ENCODE measurements around the gene IQCB1. TPM values are rescaled to one million over a fixed set of nuclear protein-coding genes. Genes with fewer than 3 reads are reported as not detected.

Gene IQCB1
- total RNA-seq, 2 experiments from 2014 or later, result 35.3 to 39.1 TPM

DNA sequence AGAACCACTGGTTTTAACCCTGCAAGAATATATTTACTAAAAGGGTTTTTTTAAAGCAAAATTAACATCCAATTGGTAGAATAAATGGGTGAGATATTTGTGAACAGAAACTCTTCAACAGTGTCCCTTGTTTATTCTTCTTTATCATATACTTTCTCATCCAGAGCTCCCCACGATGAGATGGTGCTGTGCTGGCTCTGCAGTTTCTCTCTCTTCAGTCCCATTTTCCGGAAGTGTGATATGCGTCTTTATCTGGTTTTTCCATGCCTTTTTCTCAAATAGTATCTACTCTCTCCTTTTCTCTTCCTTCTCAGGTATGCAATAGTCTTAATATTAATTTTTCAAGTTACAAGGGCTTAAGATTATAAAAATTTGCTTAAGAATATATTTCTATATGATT lies 1.6 kb upstream of the IQCB1 start:
- Mint-ChIP-seq H3K36me3 (ENCODE audit: low read depth) (peaks cover 32% of the 10 kb centered on the region), H3K27me3 (no peaks in the 10 kb centered on the region), H3K4me3 (peak overlapping the region; percentile 83), H3K9me3 (no peaks in the 10 kb centered on the region), H3K4me1 (peaks cover 49% of the 10 kb centered on the region), H3K27ac (no peak overlapping the region)
- DNase-seq, result no peak
- POLR2A ChIA-PET, result interaction anchor here (0.8 to 5.2 kb wide), 3 partner anchors 177 to 290 kb away, joined by 3 to 27 read pairs (median 15); partner anchors contain the start of genes HCLS1 and POLQ
- CTCF ChIA-PET, result interaction anchor here (0.7 kb wide), 1 partner anchor 422 kb away, joined by 3 read pairs; no protein-coding TSS in a partner anchor

DNA sequence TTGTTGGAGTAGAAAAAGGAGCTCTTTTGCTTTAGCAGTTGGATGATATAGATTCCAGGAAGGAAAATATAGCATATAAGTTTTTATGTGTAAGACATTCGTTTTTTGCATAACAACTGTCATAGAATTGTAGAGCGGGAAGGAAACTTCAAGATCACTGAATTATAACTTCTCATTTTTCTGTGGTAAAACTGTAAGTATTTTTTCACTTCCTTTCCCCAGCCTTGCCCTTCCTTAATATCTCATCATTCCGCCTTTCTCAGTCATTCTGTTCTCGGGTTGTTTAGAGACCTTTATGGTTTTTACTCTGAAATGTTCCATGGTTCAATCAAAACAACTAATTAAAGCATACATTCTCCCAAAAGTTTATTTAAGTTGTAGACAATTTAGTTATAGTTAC lies 1.2 kb upstream of the IQCB1 start:
- H3K4me3 Mint-ChIP-seq, result peak overlapping the region; percentile 83
- ChIA-PET POLR2A (interaction anchor here (0.8 to 5.2 kb wide), 4 partner anchors 176 to 1741 kb away, joined by 3 to 27 read pairs (median 10); partner anchors contain the start of genes HCLS1 and POLQ), CTCF (interaction anchor here (0.7 kb wide), 1 partner anchor 423 kb away, joined by 3 read pairs; no protein-coding TSS in a partner anchor)
- H3K27me3 Mint-ChIP-seq, result no peaks in the 10 kb centered on the region
- H3K4me1 Mint-ChIP-seq, result peaks cover 51% of the 10 kb centered on the region
- H3K27ac Mint-ChIP-seq, result peak overlapping the region; percentile 76
- no peaks in the 10 kb centered on the region for H3K9me3 Mint-ChIP-seq
- DNase-seq, result no peak
- peaks cover 35% of the 10 kb centered on the region for H3K36me3 Mint-ChIP-seq (ENCODE audit: low read depth)

DNA sequence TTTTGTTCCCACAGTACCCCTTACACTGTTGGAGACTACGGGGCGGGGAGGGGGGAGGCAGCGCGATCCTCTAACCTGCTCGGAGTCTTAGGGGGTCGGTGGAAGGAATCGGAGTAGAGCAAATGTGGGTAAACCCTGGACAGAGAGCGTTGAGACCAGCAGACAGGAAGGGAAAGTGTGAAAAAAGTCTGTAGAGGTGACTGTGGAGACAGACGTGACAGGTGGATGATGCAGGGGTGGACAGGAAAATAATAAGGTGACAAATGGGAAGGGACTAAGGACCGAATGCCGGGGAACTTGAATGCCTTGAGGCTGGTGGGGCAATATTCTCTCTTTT lies 573 bp upstream of the IQCB1 start:
- Mint-ChIP-seq H3K36me3 (ENCODE audit: low read depth) (peaks cover 36% of the 10 kb centered on the region), H3K4me1 (peaks cover 55% of the 10 kb centered on the region), H3K9me3 (no peaks in the 10 kb centered on the region), H3K27ac (peak overlapping the region; percentile 76), H3K4me3 (peak overlapping the region; percentile 83), H3K27me3 (no peaks in the 10 kb centered on the region)
- ChIA-PET POLR2A (interaction anchor here (0.8 to 5.2 kb wide), 19 partner anchors 9 to 1740 kb away, joined by 3 to 27 read pairs (median 5); partner anchors contain the start of genes GOLGB1, HCLS1 and POLQ), CTCF (no interaction called here)
- no peak for DNase-seq

DNA sequence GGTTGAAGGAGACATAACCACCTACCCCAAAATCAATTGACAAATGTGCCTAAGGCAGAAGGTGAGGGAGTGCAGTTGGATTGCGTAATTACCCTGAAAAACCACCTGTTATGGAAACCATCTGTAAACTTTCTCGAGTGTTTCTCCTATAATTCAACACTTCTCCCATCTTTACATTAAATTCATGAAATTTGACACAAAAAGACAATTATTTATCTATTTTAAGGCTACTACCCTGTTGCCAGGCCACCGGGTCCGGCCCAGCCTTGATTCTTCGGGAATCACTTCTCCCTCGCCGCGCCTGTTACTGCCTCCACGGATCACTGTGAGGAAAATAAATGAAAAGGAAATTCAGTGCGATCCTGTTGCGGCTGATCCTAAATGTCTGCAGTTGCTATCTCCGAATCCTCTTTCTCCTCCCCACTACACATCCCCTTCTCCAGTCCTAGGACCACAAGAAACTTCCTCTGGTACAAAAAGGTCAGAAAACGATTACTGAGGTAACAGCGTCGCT lies 646 bp downstream of the IQCB1 start:
- peak overlapping the region; percentile 83 for H3K4me3 Mint-ChIP-seq
- ChIA-PET POLR2A (interaction anchor here (0.6 to 5.2 kb wide), 14 partner anchors 10 to 860 kb away, joined by 3 to 27 read pairs (median 6); partner anchors contain the start of genes GOLGB1, HCLS1 and POLQ), CTCF (no interaction called here)
- H3K36me3 Mint-ChIP-seq (ENCODE audit: low read depth), result peaks cover 41% of the 10 kb centered on the region
- H3K27me3 Mint-ChIP-seq, result no peaks in the 10 kb centered on the region
- H3K9me3 Mint-ChIP-seq, result no peaks in the 10 kb centered on the region
- peak overlapping the region; percentile 76 for H3K27ac Mint-ChIP-seq
- no peak for DNase-seq
- H3K4me1 Mint-ChIP-seq, result peaks cover 59% of the 10 kb centered on the region

DNA sequence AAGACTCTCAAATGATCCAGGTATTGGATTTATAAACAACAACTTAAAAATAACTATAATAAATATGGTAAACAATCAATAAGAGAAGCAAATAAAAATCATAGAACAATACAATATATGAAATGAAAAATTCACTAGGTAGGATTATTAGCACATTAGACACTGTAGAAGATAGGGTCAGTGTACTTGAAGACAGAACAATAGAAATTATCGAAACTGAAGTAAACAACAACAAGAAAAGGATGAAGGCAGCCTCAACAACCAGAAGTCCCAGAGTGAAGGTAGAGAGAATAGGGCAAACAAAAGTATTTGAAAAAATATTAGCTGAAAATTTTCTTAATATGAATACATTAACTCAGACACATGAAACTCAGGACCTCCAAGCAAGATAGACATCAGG lies 11.9 kb downstream of the IQCB1 start:
- H3K27ac Mint-ChIP-seq, result no peak overlapping the region

DNA sequence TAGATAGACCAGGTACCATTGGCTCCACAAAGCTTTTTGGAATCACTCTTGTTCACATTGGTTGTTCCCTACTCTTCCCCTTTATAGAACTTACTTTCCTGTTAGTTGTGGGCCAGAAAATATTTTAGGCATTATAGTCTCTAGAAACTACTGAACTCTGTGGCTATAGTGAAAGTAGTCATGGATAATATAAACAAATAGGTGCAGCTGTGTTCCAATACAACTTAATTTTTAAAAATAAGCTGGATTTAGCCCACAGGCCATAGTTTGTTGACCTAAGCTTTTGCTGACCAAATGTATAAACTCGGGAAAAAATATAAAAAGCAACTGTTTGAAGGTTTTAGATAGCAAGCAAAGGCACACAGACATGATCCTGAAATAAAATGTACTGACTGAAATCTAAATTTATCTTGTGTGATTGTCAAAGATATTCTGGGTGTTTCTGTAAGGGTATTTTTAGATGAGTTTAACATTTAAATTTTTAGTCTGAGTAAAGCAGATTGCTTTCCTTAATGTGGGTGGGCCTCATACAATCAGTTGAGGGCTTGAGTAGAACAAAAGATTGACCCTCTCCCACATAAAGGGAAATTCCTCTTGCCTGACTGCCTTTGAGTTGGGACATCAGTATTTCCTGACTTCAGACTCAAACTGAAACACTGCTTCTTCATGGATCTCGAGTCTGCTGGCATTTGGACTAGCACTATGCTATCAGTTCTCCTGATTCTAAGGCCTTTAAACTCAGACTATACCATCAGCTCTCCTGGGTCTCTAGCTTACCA lies 13.2 kb downstream of the IQCB1 start:
- POLR2A ChIA-PET, result interaction anchor here (0.5 to 1.1 kb wide), 2 partner anchors 13 to 254 kb away, joined by 4 to 5 read pairs; partner anchors contain the start of genes EAF2 and IQCB1
- CTCF ChIA-PET, result no interaction called here

More for the DNA sequence above, 11.9 kb downstream of the IQCB1 start:
- ChIA-PET POLR2A (no interaction called here), CTCF (no interaction called here)
- Mint-ChIP-seq H3K4me3 (no peak overlapping the region), H3K27me3 (no peaks in the 10 kb centered on the region), H3K36me3 (ENCODE audit: low read depth) (peaks cover 87% of the 10 kb centered on the region), H3K4me1 (peaks cover 12% of the 10 kb centered on the region), H3K9me3 (peaks cover 16% of the 10 kb centered on the region)
- DNase-seq, result no peak

DNA sequence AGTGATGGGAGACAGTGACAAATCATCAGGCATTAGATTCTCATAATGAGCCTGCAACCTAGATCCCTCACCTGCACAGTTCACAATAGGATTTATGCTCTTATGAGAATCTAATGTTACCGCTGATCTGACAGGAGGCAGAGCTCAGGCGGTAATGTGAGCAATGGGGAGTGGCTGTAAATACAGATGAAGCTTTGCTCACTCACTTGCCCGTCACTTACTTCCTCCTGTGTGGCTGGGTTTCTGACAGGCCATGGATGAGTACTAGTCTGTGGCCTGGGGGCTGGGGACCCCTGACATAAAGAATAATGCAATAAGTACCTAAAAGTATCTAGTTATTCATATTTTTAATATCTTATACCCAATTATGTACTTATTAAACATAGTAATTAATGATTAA lies 15.6 kb downstream of the IQCB1 start:
- CTCF ChIA-PET, result no interaction called here
- no peak for DNase-seq

More for the DNA sequence above, 13.2 kb downstream of the IQCB1 start:
- Mint-ChIP-seq H3K27me3 (no peaks in the 10 kb centered on the region), H3K27ac (no peak overlapping the region), H3K9me3 (peaks cover 19% of the 10 kb centered on the region), H3K4me3 (no peak overlapping the region), H3K36me3 (ENCODE audit: low read depth) (peaks cover 85% of the 10 kb centered on the region), H3K4me1 (peaks cover 22% of the 10 kb centered on the region)
- DNase-seq, result no peak

DNA sequence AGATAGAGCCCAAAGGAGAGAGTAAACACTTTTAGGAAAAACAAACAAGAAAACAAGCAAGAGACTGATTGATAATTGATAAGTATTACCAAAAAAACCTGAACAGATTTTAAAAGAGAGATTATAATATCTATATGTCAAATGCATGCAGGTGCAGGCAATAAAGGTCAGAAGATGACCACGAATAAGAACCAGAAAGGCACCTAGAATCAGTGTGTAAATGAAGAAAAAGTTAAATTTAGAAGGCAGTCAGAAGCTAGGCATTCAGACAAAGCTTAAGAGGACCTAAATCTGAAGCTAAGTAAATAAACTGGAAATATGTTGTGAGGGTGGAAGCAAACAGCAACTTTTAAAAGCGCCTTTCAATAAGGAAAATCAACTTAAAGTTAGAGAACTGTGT lies 16.3 kb downstream of the IQCB1 start:
- H3K4me1 Mint-ChIP-seq, result peaks cover 31% of the 10 kb centered on the region
- no peak overlapping the region for H3K27ac Mint-ChIP-seq
- POLR2A ChIA-PET, result interaction anchor here (0.8 kb wide), 1 partner anchor 16 kb away, joined by 3 read pairs; no protein-coding TSS in a partner anchor
- H3K9me3 Mint-ChIP-seq, result peaks cover 26% of the 10 kb centered on the region
- H3K4me3 Mint-ChIP-seq, result no peak overlapping the region
- DNase-seq, result no peak
- H3K27me3 Mint-ChIP-seq, result no peaks in the 10 kb centered on the region
- peaks cover 85% of the 10 kb centered on the region for H3K36me3 Mint-ChIP-seq (ENCODE audit: low read depth)
- CTCF ChIA-PET, result no interaction called here

More for the DNA sequence above, 15.6 kb downstream of the IQCB1 start:
- POLR2A ChIA-PET, result interaction anchor here (0.8 kb wide), 1 partner anchor 15 kb away, joined by 3 read pairs; no protein-coding TSS in a partner anchor
- Mint-ChIP-seq H3K27ac (no peak overlapping the region), H3K27me3 (no peaks in the 10 kb centered on the region), H3K9me3 (peaks cover 28% of the 10 kb centered on the region), H3K36me3 (ENCODE audit: low read depth) (peaks cover 85% of the 10 kb centered on the region), H3K4me1 (peaks cover 27% of the 10 kb centered on the region), H3K4me3 (no peak overlapping the region)

DNA sequence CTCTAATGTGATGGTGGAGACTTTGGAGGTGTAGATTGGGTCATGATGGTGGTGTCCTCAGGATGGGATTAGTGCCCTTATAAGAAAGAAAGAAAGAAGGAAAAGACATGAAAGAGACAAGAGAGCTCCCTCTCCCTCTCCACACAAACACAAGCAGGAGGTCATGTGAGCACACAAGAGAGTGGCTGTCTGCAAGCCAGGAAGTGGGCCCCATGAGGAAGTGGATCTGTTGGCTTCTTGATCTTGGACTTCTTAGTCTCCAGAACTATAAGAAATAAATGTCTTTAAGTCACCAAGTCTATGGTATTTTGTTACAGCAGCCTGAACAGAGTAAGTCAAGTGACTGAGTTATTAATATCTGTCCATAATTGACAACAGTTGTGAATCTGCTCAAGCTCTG lies 17.1 kb downstream of the IQCB1 start:
- H3K4me1 Mint-ChIP-seq, result peaks cover 31% of the 10 kb centered on the region
- H3K36me3 Mint-ChIP-seq (ENCODE audit: low read depth), result peaks cover 82% of the 10 kb centered on the region
- H3K9me3 Mint-ChIP-seq, result peaks cover 19% of the 10 kb centered on the region
- no peak overlapping the region for H3K4me3 Mint-ChIP-seq
- CTCF ChIA-PET, result no interaction called here
- peak overlapping the region; percentile 3 for H3K27ac Mint-ChIP-seq
- POLR2A ChIA-PET, result no interaction called here
- no peak for DNase-seq
- no peaks in the 10 kb centered on the region for H3K27me3 Mint-ChIP-seq

DNA sequence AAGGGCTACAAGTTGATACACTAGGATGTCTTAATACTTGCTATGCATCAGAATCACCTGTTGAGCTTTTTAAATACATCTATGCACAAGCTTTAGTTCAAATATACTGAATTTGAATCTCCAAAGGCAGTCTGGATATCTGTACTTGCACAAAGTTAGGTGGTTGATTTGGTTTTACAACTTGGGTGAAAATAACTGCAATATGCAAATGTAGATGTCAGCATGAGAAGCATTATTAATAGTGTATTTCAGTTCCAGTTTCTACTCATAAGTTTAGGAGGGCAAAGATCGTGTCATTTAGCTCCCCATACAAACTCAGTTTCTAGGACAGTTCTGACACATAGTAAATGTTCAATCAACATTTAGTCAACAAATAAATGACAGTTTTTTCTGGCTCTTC lies 25.6 kb downstream of the IQCB1 start:
- peaks cover 10% of the 10 kb centered on the region for H3K4me1 Mint-ChIP-seq
- H3K27me3 Mint-ChIP-seq, result no peaks in the 10 kb centered on the region
- H3K27ac Mint-ChIP-seq, result no peak overlapping the region
- no peak overlapping the region for H3K4me3 Mint-ChIP-seq
- no peak for DNase-seq
- no peaks in the 10 kb centered on the region for H3K9me3 Mint-ChIP-seq
- ChIA-PET CTCF (interaction anchor here (1.1 kb wide), 1 partner anchor 262 kb away, joined by 3 read pairs; no protein-coding TSS in a partner anchor), POLR2A (interaction anchor here (1.4 kb wide), 1 partner anchor 26 kb away, joined by 3 read pairs; the partner anchor contains the start of genes EAF2 and IQCB1)
- peaks cover 67% of the 10 kb centered on the region for H3K36me3 Mint-ChIP-seq (ENCODE audit: low read depth)

DNA sequence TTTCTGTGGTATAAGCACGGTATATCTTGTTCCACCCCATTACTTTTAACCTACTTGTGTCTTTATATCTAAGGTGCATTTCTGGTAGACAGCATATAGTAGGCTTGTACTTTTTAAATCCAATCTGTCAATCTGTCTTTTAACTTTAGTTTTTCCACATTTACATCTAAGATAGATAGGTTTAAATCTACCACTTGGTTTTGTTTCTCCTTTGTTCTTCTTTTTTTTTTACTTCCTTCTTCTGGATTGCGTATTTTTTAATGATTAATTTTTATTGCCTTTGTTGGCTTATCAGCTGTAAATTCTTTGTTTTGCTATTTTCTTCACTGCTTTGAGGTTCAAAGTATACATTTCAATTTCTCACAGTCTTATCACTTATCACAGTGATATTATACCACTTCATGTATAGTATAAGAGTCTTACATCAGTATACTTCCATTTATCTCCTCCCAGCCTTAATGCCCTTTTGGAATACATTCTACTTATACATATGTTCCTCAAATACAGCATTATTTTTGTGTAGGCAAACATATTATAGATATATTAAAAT lies 31.0 kb downstream of the IQCB1 start:
- no peaks in the 10 kb centered on the region for H3K4me1 Mint-ChIP-seq
- no peaks in the 10 kb centered on the region for H3K9me3 Mint-ChIP-seq
- no peaks in the 10 kb centered on the region for H3K27me3 Mint-ChIP-seq
- CTCF ChIA-PET, result no interaction called here
- DNase-seq, result no peak
- no peak overlapping the region for H3K4me3 Mint-ChIP-seq
- no peak overlapping the region for H3K27ac Mint-ChIP-seq
- peaks cover 55% of the 10 kb centered on the region for H3K36me3 Mint-ChIP-seq (ENCODE audit: low read depth)
- POLR2A ChIA-PET, result no interaction called here

DNA sequence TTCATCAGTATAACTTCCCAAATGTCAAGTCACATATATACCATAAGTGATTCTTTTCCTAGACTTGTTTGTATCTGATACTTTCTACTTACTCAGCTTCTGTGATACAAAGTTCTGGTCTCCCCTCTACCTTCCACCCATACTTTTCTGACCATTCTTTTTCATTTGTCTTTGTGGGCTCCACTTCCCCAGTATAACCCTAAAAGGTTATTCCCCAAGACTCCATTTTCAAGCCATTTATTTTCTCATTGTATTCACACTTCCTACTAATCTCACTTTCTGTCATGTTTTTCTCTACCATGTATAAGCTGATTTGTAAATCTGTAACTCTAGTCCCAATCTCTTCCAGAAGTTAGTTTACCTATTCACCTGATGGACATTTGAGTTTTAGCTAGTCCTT lies 34.0 kb downstream of the IQCB1 start:
- Mint-ChIP-seq H3K27me3 (no peaks in the 10 kb centered on the region), H3K27ac (no peak overlapping the region), H3K4me3 (no peak overlapping the region), H3K9me3 (no peaks in the 10 kb centered on the region), H3K4me1 (no peaks in the 10 kb centered on the region), H3K36me3 (ENCODE audit: low read depth) (peaks cover 51% of the 10 kb centered on the region)
- POLR2A ChIA-PET, result interaction anchor here (1.8 kb wide), 1 partner anchor 34 kb away, joined by 6 read pairs; the partner anchor contains the start of genes EAF2 and IQCB1
- CTCF ChIA-PET, result interaction anchor here (0.6 kb wide), 2 partner anchors 127 to 825 kb away, joined by 3 read pairs; no protein-coding TSS in a partner anchor
- DNase-seq, result no peak

DNA sequence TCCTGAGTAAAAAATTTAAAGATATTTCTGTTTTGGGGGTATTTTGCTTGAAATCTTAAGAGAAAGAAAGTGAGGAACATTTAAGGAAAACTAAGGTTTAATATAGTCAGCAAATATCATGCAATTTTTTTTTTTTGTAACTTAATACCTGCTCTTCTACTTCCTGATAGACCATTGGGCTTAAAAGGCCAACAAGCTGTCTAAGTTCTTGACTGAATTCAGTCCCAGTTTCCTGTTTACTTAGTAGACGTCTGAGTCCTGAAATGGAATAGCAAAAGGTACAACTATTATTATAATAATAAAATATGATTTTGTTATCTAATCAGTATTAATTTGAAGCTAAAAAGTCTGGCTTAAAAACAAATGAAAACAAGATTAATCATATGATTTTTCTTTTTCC lies 37.9 kb downstream of the IQCB1 start:
- H3K4me3 Mint-ChIP-seq, result no peak overlapping the region
- DNase-seq, result no peak
- H3K27me3 Mint-ChIP-seq, result no peaks in the 10 kb centered on the region
- no peaks in the 10 kb centered on the region for H3K4me1 Mint-ChIP-seq
- H3K36me3 Mint-ChIP-seq (ENCODE audit: low read depth), result peaks cover 44% of the 10 kb centered on the region
- H3K27ac Mint-ChIP-seq, result no peak overlapping the region
- CTCF ChIA-PET, result no interaction called here
- POLR2A ChIA-PET, result interaction anchor here (0.7 to 0.9 kb wide), 2 partner anchors 97 to 718 kb away, joined by 3 read pairs; partner anchors contain the start of gene KPNA1
- H3K9me3 Mint-ChIP-seq, result no peaks in the 10 kb centered on the region

All from activated CD4-positive, alpha-beta memory T cell treated with anti-CD3 and anti-CD28 coated beads, Interleukin-2, amount 10 ng/mL, durations not matched to agents 7 days and 5 days (primary cell).